ENCODE measurements around the gene ZNF385B.
A peak's percentile ranks its signal among the peaks of the same experiment; 100 is the strongest.

The ZNF385B gene

DNA sequence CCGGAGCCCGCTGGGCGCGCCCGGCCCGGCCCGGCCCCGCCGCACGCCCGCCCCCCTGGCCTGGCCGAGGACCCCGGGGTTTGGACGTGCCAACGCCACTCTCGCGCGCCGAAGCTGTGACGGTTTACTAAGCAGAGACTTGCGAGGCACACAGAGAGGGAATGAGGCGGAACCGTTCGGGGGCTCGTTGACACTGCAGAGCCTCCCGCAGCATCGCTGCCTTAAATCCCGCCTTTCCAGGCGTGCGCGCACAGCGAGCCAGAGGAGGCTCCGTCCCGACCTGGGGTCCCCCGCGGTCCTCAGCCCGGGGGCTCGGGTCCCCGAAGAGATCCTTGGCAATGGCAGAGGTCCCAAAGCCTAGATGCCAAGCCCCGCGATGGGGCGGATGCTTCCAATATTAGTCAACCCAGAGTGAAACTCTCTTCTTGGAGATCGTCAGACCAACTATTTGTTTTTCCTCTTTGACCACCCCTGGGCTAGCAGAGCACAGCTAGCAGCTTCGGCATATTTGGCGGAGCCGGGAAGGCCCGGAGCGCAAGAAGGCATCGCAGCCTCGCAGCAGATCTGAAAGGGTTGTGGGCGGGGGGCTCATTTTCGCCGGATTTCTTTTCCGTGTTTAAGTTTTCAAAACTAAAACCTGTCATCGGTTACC, at the start of gene ZNF385B:
ZNF385B (minus strand) TSS at position 197 of the 652 bp plus-strand sequence.
- TF ChIP-seq, protein P1, sequence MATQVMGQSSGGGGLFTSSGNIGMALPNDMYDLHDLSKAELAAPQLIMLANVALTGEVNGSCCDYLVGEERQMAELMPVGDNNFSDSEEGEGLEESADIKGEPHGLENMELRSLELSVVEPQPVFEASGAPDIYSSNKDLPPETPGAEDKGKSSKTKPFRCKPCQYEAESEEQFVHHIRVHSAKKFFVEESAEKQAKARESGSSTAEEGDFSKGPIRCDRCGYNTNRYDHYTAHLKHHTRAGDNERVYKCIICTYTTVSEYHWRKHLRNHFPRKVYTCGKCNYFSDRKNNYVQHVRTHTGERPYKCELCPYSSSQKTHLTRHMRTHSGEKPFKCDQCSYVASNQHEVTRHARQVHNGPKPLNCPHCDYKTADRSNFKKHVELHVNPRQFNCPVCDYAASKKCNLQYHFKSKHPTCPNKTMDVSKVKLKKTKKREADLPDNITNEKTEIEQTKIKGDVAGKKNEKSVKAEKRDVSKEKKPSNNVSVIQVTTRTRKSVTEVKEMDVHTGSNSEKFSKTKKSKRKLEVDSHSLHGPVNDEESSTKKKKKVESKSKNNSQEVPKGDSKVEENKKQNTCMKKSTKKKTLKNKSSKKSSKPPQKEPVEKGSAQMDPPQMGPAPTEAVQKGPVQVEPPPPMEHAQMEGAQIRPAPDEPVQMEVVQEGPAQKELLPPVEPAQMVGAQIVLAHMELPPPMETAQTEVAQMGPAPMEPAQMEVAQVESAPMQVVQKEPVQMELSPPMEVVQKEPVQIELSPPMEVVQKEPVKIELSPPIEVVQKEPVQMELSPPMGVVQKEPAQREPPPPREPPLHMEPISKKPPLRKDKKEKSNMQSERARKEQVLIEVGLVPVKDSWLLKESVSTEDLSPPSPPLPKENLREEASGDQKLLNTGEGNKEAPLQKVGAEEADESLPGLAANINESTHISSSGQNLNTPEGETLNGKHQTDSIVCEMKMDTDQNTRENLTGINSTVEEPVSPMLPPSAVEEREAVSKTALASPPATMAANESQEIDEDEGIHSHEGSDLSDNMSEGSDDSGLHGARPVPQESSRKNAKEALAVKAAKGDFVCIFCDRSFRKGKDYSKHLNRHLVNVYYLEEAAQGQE (IDR thresholded peaks at IDR 0.05; ENCODE audit: low read depth) = no peak
- TF ChIP-seq, protein P2, sequence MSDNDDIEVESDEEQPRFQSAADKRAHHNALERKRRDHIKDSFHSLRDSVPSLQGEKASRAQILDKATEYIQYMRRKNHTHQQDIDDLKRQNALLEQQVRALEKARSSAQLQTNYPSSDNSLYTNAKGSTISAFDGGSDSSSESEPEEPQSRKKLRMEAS (IDR thresholded peaks at IDR 0.05) = peak; percentile 42; the same call in 1 of the 2 replicates
- no peak for TF ChIP-seq EGR1 (IDR thresholded peaks at IDR 0.05)
- no peak for TF ChIP-seq CEBPB (IDR thresholded peaks at IDR 0.05)
- TF ChIP-seq ZBTB7A (IDR thresholded peaks at IDR 0.05; ENCODE audit: low read depth) = peak; percentile 53; the same call in 1 of the 2 replicates
- no peak for TF ChIP-seq NFIC (IDR thresholded peaks at IDR 0.05)
- 0 out of 2 replicates have a peak, but pooled peaks have one; percentile 12 for TF ChIP-seq TAF1 (IDR thresholded peaks at IDR 0.05; ENCODE audit: low read depth)

DNA sequence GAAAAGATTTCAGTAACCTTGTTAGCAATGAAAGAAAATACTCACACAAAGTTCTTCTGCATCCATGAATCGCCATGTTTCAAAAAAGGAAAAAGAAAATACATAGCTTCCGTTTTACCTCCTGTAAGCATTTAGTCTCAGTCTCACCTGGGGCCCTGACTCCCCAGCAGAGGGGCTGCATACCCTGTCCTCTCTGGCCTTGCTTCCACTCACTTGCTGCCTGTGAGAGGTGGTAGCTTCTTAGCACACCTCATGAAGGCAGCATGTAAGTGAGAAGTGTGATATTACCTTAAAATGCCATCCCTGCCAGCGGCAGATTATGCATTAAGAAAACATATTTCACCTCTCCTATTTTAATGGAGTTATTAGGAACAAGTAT, 49.3 kb upstream of the ZNF385B start:
- TF ChIP-seq, protein P3, sequence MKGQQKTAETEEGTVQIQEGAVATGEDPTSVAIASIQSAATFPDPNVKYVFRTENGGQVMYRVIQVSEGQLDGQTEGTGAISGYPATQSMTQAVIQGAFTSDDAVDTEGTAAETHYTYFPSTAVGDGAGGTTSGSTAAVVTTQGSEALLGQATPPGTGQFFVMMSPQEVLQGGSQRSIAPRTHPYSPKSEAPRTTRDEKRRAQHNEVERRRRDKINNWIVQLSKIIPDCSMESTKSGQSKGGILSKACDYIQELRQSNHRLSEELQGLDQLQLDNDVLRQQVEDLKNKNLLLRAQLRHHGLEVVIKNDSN (IDR thresholded peaks at IDR 0.05) = no peak
- no peak for TF ChIP-seq RAD21 (IDR thresholded peaks at IDR 0.05; ENCODE audit: low read depth)
- no peak for TF ChIP-seq TAF1 (IDR thresholded peaks at IDR 0.05; ENCODE audit: low read depth)
- TF ChIP-seq CREB1 (IDR thresholded peaks at IDR 0.05; ENCODE audit: low read depth) = no peak
- TF ChIP-seq TEAD4 (IDR thresholded peaks at IDR 0.05) = no peak
- TF ChIP-seq CEBPB (IDR thresholded peaks at IDR 0.05) = no peak

DNA sequence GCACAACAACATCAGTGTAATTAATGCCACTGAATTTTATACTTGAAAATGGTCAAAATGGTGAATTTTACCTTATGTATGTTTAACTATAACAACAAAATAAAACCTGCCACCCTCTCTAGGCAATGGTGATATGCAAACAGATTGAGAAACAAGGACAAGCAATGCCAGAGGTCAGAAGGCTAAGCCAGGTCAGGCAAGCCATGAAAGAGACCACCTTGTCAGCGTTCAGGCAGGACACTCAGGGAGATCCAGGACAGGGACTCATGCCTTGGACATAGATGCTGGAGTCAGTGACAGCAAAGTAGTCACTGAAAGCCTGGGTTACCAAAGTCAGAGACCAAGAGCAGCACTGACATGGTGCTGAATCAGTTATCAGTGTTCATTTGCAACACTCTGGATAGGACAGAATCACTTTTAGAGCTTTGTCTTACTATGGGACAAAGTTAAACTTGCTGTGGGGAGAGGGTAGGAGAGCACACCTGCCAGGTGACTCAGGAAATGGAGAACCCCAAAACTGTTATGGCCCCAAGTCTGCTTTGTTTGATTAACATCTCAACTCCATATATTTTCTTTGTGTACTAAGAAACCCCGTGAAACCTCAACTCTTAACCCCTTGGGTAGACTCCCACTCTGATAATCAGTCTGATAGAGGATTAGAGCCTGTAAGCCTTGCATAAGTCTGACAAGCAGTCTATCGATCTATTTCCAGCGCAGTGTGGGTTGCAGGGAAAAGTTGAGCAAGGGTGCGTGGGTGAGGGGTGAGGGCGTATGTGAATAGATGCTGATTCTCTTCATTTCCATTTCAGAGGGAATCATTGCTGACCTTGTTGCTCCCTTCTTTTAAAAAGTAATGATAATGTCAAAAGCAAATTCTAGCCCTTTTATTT, 48.7 kb upstream of the ZNF385B start:
- TF ChIP-seq CREB1 (IDR thresholded peaks at IDR 0.05; ENCODE audit: low read depth) = no peak
- no peak for TF ChIP-seq TCF12 (IDR thresholded peaks at IDR 0.05; ENCODE audit: low read depth)
- TF ChIP-seq EGR1 (IDR thresholded peaks at IDR 0.05) = no peak
- no peak for TF ChIP-seq CEBPB (IDR thresholded peaks at IDR 0.05)
- TF ChIP-seq, protein P1 (IDR thresholded peaks at IDR 0.05; ENCODE audit: low read depth) = no peak
- no peak for TF ChIP-seq FOXM1 (IDR thresholded peaks at IDR 0.05; ENCODE audit: borderline replicate concordance, low read depth)
- no peak for TF ChIP-seq TEAD4 (IDR thresholded peaks at IDR 0.05)
- TF ChIP-seq, protein P3 (IDR thresholded peaks at IDR 0.05) = no peak
- no peak for TF ChIP-seq RAD21 (IDR thresholded peaks at IDR 0.05; ENCODE audit: low read depth)
- TF ChIP-seq TAF1 (IDR thresholded peaks at IDR 0.05; ENCODE audit: low read depth) = no peak
- no peak for TF ChIP-seq NFIC (IDR thresholded peaks at IDR 0.05)
- no peak for TF ChIP-seq EP300 (IDR thresholded peaks at IDR 0.05; ENCODE audit: borderline replicate concordance)
- no peak for TF ChIP-seq ZBTB7A (IDR thresholded peaks at IDR 0.05; ENCODE audit: low read depth)

DNA sequence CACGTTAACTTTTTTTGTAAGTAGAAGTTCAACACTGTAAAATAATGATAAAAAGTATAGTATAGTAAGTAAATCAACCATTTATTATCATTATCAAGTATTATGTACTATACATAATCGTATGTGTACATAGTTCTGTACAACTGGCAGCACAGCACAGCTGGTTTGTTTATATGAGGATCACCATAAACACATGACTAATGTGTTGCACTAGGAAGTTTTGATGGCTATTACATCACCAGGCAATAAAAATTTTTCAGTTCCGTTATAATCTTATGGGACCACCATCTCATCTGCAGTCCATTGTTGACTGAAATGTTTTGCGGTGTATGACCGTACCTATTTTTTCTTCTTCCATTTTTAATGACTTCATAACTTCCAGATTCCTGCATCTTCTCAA, 39.2 kb upstream of the ZNF385B start:
- TF ChIP-seq TCF12 (IDR thresholded peaks at IDR 0.05; ENCODE audit: low read depth) = no peak
- TF ChIP-seq CEBPB (IDR thresholded peaks at IDR 0.05) = no peak
- no peak for TF ChIP-seq CREB1 (IDR thresholded peaks at IDR 0.05; ENCODE audit: low read depth)
- TF ChIP-seq, protein P2 (IDR thresholded peaks at IDR 0.05) = no peak
- TF ChIP-seq TEAD4 (IDR thresholded peaks at IDR 0.05) = no peak
- TF ChIP-seq NFIC (IDR thresholded peaks at IDR 0.05) = no peak
- TF ChIP-seq, protein P1 (IDR thresholded peaks at IDR 0.05; ENCODE audit: low read depth) = no peak
- no peak for TF ChIP-seq TAF1 (IDR thresholded peaks at IDR 0.05; ENCODE audit: low read depth)
- no peak for TF ChIP-seq FOXM1 (IDR thresholded peaks at IDR 0.05; ENCODE audit: borderline replicate concordance, low read depth)
- TF ChIP-seq RAD21 (IDR thresholded peaks at IDR 0.05; ENCODE audit: low read depth) = no peak

Data from Ishikawa (cell line).